GM19240 (cell line): Measurements from ENCODE around the gene TBPL2.
"Not testable (repeated sequence)": the region's sequence is repeated elsewhere in the genome, so short reads cannot be mapped to it uniquely, and the experiment has no call there.

Experiments
- DNase-seq: peaks from one replicate; pipeline ENCODE4 v3.0.0; 2011; ENCODE audit warnings: low spot score; ENCODE audit not compliant: insufficient read length

Gene TBPL2

GRCh38 chr14:55441286-55441685 is 870 bp upstream of the TBPL2 start:
- DNase-seq, result no peak

- DNase-seq, result no peak
Observed at GRCh38 chr14:55438066-55438683, 2.2 kb downstream of the TBPL2 start.

- DNase-seq, result no peak
Observed at GRCh38 chr14:55436931-55437330, 3.5 kb downstream of the TBPL2 start.

- DNase-seq, result no peak
Observed at GRCh38 chr14:55436519-55436918, 3.9 kb downstream of the TBPL2 start.

- DNase-seq, result no peak
Observed at GRCh38 chr14:55434805-55435174, 5.6 kb downstream of the TBPL2 start.

GRCh38 chr14:55433880-55434804 is 6.3 kb downstream of the TBPL2 start:
- DNase-seq, result no peak

- DNase-seq, result no peak
Observed at GRCh38 chr14:55432628-55433027, 7.8 kb downstream of the TBPL2 start.

- DNase-seq, result no peak
Observed at GRCh38 chr14:55430024-55430690, 10.3 kb downstream of the TBPL2 start.

GRCh38 chr14:55427439-55427838 is 13.0 kb downstream of the TBPL2 start:
- DNase-seq, result no peak

- no peak for DNase-seq
Observed at GRCh38 chr14:55426891-55427290, 13.5 kb downstream of the TBPL2 start.

- DNase-seq, result no peak
Observed at GRCh38 chr14:55425091-55425490, 15.3 kb downstream of the TBPL2 start.

GRCh38 chr14:55423969-55424368 is 16.4 kb downstream of the TBPL2 start:
- no peak for DNase-seq

- not testable (repeated sequence) for DNase-seq
Observed at GRCh38 chr14:55422338-55422737, 18.1 kb downstream of the TBPL2 start.

- DNase-seq, result no peak
Observed at GRCh38 chr14:55419663-55420062, 20.8 kb downstream of the TBPL2 start.

- no peak for DNase-seq
Observed at GRCh38 chr14:55418411-55418810, 22.0 kb downstream of the TBPL2 start.

- DNase-seq, result no peak
Observed at GRCh38 chr14:55417955-55418354, 22.5 kb downstream of the TBPL2 start.

GRCh38 chr14:55416866-55417265 is 23.6 kb downstream of the TBPL2 start:
- DNase-seq, result no peak

GRCh38 chr14:55414551-55414950 is 25.9 kb downstream of the TBPL2 start:
- DNase-seq, result no peak

- DNase-seq, result no peak
Observed at GRCh38 chr14:55412676-55413075, 27.7 kb downstream of the TBPL2 start.

GRCh38 chr14:55411426-55412389 is 28.7 kb downstream of the TBPL2 start, which contains the start of gene ATG14:
Gene ATG14 (minus strand): TSS chr14:55411830. CDS start chr14:55411822, 8 bp downstream.
- peak; percentile 69 for DNase-seq

- no peak for DNase-seq
Observed at GRCh38 chr14:55410876-55411275, 29.5 kb downstream of the TBPL2 start.
